Sigmoid colon (tissue), 4 donors: ENCODE measurements around the gene STRA8.

Source experiments
- EP300 ChIP-seq, 4 donors: sonication (generic); formaldehyde crosslinking; IDR thresholded peaks; one replicate each; pipeline ENCODE4 v1.6.1; 2017; ENCODE audit warnings: antibody characterized with exemption in 4 of 4
- POLR2A ChIP-seq, 2 donors: fragments of 450-650 bp; IDR thresholded peaks; one replicate each; pipeline ENCODE4 v1.6.1; 2016; ENCODE audit warnings: antibody characterized with exemption in 2 of 2, mild to moderate bottlenecking in 2 of 2, moderate library complexity in 2 of 2
- POLR2AphosphoS5 ChIP-seq, 4 donors: sonication (generic); formaldehyde crosslinking; IDR thresholded peaks; one replicate each; pipeline ENCODE4 v1.6.1; 2017; ENCODE audit warnings: antibody characterized with exemption in 4 of 4
- TF ChIP-seq, protein P1 (sequence below), 4 experiments: fragments of 450-650 bp in 3 of 4; fragments of 200-600 bp in 1 of 4; IDR thresholded peaks; one replicate each; pipeline ENCODE4 v1.5.1; 2016 to 2019; ENCODE audit warnings: antibody characterized with exemption in 4 of 4, mild to moderate bottlenecking in 3 of 4, moderate library complexity in 2 of 4

GRCh38 chr7:135200821-135201331, 32.8 kb upstream of the STRA8 start:
- no peak for TF ChIP-seq POLR2AphosphoS5 (IDR thresholded peaks at IDR 0.05)
- no peak for TF ChIP-seq POLR2A (IDR thresholded peaks at IDR 0.05)
- TF ChIP-seq, protein P1, sequence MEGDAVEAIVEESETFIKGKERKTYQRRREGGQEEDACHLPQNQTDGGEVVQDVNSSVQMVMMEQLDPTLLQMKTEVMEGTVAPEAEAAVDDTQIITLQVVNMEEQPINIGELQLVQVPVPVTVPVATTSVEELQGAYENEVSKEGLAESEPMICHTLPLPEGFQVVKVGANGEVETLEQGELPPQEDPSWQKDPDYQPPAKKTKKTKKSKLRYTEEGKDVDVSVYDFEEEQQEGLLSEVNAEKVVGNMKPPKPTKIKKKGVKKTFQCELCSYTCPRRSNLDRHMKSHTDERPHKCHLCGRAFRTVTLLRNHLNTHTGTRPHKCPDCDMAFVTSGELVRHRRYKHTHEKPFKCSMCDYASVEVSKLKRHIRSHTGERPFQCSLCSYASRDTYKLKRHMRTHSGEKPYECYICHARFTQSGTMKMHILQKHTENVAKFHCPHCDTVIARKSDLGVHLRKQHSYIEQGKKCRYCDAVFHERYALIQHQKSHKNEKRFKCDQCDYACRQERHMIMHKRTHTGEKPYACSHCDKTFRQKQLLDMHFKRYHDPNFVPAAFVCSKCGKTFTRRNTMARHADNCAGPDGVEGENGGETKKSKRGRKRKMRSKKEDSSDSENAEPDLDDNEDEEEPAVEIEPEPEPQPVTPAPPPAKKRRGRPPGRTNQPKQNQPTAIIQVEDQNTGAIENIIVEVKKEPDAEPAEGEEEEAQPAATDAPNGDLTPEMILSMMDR (IDR thresholded peaks at IDR 0.05), result no peak
- TF ChIP-seq EP300 (IDR thresholded peaks at IDR 0.05), result no peak
